Heart right ventricle (tissue), 16 donors: ENCODE data around the gene TEAD2. TPM values are rescaled to one million over a fixed set of nuclear protein-coding genes. Genes with fewer than 3 reads are reported as not detected.
A peak's percentile ranks its signal among the peaks of the same experiment; 100 is the strongest.
"Not testable (repeated sequence)": the region's sequence is repeated elsewhere in the genome, so short reads cannot be mapped to it uniquely, and the experiment has no call there.

Experiments
- ATAC-seq, 8 donors: fragments of 200-7000 bp; cut with Tn5 transposase; one replicate each; pipeline ENCODE4 v1.9.1; 2020; ENCODE audit warnings: mild to moderate bottlenecking in 8 of 8, moderate library complexity in 8 of 8, moderate number of reproducible peaks in 1 of 8
- DNase-seq, 2 donors: peaks; one replicate each; pipeline ENCODE4 v3.0.0-alpha.2; 2020
- H3K27ac ChIP-seq, 10 donors: fragments of 200-600 bp; sonication (generic) in 2 of 10; one replicate each; pipeline versions ENCODE4 v1.5.0 to v1.8.0; 2020 to 2022; ENCODE audit warnings: mild to moderate bottlenecking in 3 of 10
- H3K27me3 ChIP-seq, 7 donors: fragments of 200-600 bp; one replicate each; pipeline ENCODE4 v1.8.0; 2021 to 2022; ENCODE audit warnings: mild to moderate bottlenecking in 2 of 7
- H3K36me3 ChIP-seq, 9 donors: fragments of 200-600 bp; sonication (generic) in 1 of 9; one replicate each; pipeline versions ENCODE4 v1.5.0 to v1.8.0; 2020 to 2022; ENCODE audit warnings: mild to moderate bottlenecking in 2 of 9
- H3K4me1 ChIP-seq, 9 donors: fragments of 200-600 bp; sonication (generic) in 1 of 9; one replicate each; pipeline versions ENCODE4 v1.5.0 to v1.8.0; 2020 to 2022; ENCODE audit warnings: mild to moderate bottlenecking in 4 of 9
- H3K4me3 ChIP-seq, 10 donors: fragments of 200-600 bp; sonication (generic) in 2 of 10; one replicate each; pipeline versions ENCODE4 v1.5.0 to v1.8.0; 2020 to 2022; ENCODE audit warnings: mild to moderate bottlenecking in 7 of 10, moderate library complexity in 2 of 10
- H3K9me3 ChIP-seq, 11 donors: fragments of 200-600 bp in 10 of 11; sonication (generic) in 2 of 11; one replicate each; pipeline versions ENCODE4 v1.5.0 to v1.8.0; 2013 to 2022; ENCODE audit warnings: mild to moderate bottlenecking in 2 of 11, control low read depth in 1 of 11, moderate library complexity in 1 of 11
- CTCF ChIP-seq, 9 donors: fragments of 200-600 bp; sonication (generic) in 2 of 9; IDR thresholded peaks; one replicate each; pipeline versions ENCODE4 v1.5.0 to v1.8.0; 2021 to 2022; ENCODE audit warnings: antibody characterized with exemption in 9 of 9, mild to moderate bottlenecking in 5 of 9, moderate library complexity in 1 of 9
- WGBS, 2 donors: extraction: QIAGEN DNeasy Blood & Tissue Kit; methylation state at CpG; one replicate each; pipeline ENCODE4 v1.1.7; 2013; ENCODE audit warnings: inconsistent platforms in 1 of 2; 5-methylcytosine and 5-hydroxymethylcytosine counted together
- intact Hi-C, 10 donors: fragments of 100-400 bp; cut with DNase I; formaldehyde crosslinking; loops; one replicate each; pipeline versions ENCODE4 v1.11.1 to v1.14.2; 2022
- polyA plus RNA-seq, 2 donors: library from polyadenylated mRNA; stranded (reverse); fragments of 200-250 nt; gene quantifications; one replicate each; pipeline ENCODE4 v1.2.3, GENCODE V29; 2013
- total RNA-seq, 10 donors: library from RNA; stranded (reverse); fragmentation: NEBNext Ultra II Directional in 3 of 10; extraction: Animal tissue kit (Norgen Biotek cat#: 25700) in 3 of 10; gene quantifications; one replicate each; pipeline versions ENCODE4 v1.2.1 to v1.2.4, GENCODE V29; 2021 to 2023
- donor health status: Arrhythmogenic right ventricular cardiomyopathy.
- donor health status: ischemic (EF 13 %, LVEDD 7.1; RV severe dilation, severe dysfunction).
- donor health status: healthy with polysubstance abuse.
- donor health status: DM: no; HTN: yes; CAD: no.
- donor health status: DM: no; HTN: no; CAD: no.
- donor health status: ischemic (EF 25% LVEDD 6.9; RV normal size, moderate dysfunction).
- donor health status: ischemic (EF 25% LVEDD 5.7; RV mildly dilated, moderate dysfunction).
- donor health status: healthy.
- donor health status: DM: yes; HTN: yes; CAD: no.
- donor health status: Ischemic cardiomyopathy.
- donor health status: ischemic (EF 35%, LVEDD 5.7; RV mildly dilated, moderate dysfunction).
- donor health status: nonischemic (EF 11% LVEDD 7.7; RV severe dilation, severe dysfunction).
- donor health status: DM: yes; HTN: yes; CAD: no.
- donor health status: PGD.
- donor health status: ischemic (EF 29% LVEDD 5.4; RV normal size, mild dysfunction).
- donor health status: nonischemic (EF 23%, LVEDD 6.1; RV moderate dilation, normal function).

The TEAD2 gene
- total and polyA plus RNA-seq, 12 donors, result 34.1 to 67.8 (median 45.1) TPM

GRCh38 chr19:49331616-49332055 lies 30.6 kb downstream of the TEAD2 start:
- no peaks in the 10 kb centered on the region for H3K27me3 ChIP-seq
- TF ChIP-seq CTCF (IDR thresholded peaks at IDR 0.05), result no peak
- H3K27ac ChIP-seq, result no peak overlapping the region
- WGBS, 2 donors, result 85 to 89% methylated on average over 2 of the region's 2 CpGs
- H3K36me3 ChIP-seq, result peaks cover 0 to 5% (median 0%) of the 10 kb centered on the region in 9 donors
- DNase-seq, result no peak
- H3K9me3 ChIP-seq, result no peaks in the 10 kb centered on the region
- peaks cover 0 to 44% (median 0%) of the 10 kb centered on the region in 9 donors for H3K4me1 ChIP-seq
- ATAC-seq, result peak; percentile 66 to 92 (median 76)
- H3K4me3 ChIP-seq, result no peak overlapping the region
- intact Hi-C loops, result no loop called here

- H3K4me3 ChIP-seq, H3K27ac ChIP-seq, H3K27me3 ChIP-seq, DNase-seq, intact Hi-C loops, H3K9me3 ChIP-seq, H3K36me3 ChIP-seq, ATAC-seq: not testable (repeated sequence)
- H3K4me1 ChIP-seq, result peaks cover 0 to 40% (median 0%) of the 10 kb centered on the region in 9 donors
- WGBS, 2 donors, result 96 to 97% methylated on average over 4 of the region's 4 CpGs
Observed at GRCh38 chr19:49331187-49331586, 31.0 kb downstream of the TEAD2 start.

- 93 to 100% methylated on average over 2 of the region's 2 CpGs for WGBS, 2 donors
- no peak overlapping the region for H3K27ac ChIP-seq
- peaks cover 0 to 25% (median 0%) of the 10 kb centered on the region in 9 donors for H3K4me1 ChIP-seq
- TF ChIP-seq CTCF (IDR thresholded peaks at IDR 0.05), result no peak
- H3K9me3 ChIP-seq, result no peaks in the 10 kb centered on the region
- ATAC-seq (no peak), DNase-seq (no peak)
- H3K4me3 ChIP-seq, result no peak overlapping the region
- H3K27me3 ChIP-seq, result no peaks in the 10 kb centered on the region
- intact Hi-C loops, result loop anchor here in 1 of 10 donors (10.0 kb wide), 1 partner anchor 104 kb away; no protein-coding TSS in a partner anchor
- peaks cover 0 to 5% (median 0%) of the 10 kb centered on the region in 9 donors for H3K36me3 ChIP-seq
Observed at GRCh38 chr19:49328741-49329140, 33.5 kb downstream of the TEAD2 start.

- WGBS, 2 donors, result 66 to 83% methylated on average over 2 of the region's 2 CpGs
- intact Hi-C loops, result loop anchor here in 2 of 10 donors (2.0 to 10.0 kb wide), 2 partner anchors 33 to 103 kb away; no protein-coding TSS in a partner anchor
- TF ChIP-seq CTCF (IDR thresholded peaks at IDR 0.05), result peak; percentile 26 to 79 (median 61)
Observed at GRCh38 chr19:49327878-49328544, 34.2 kb downstream of the TEAD2 start.

More at GRCh38 chr19:49327878-49328544, 34.2 kb downstream of the TEAD2 start:
- Histone ChIP-seq H3K9me3 (peaks cover 0 to 5% (median 0%) of the 10 kb centered on the region in 11 donors), H3K4me3 (no peak overlapping the region), H3K27ac (no peak overlapping the region), H3K36me3 (peaks cover 0 to 5% (median 0%) of the 10 kb centered on the region in 9 donors), H3K27me3 (no peaks in the 10 kb centered on the region), H3K4me1 (peaks cover 0 to 18% (median 0%) of the 10 kb centered on the region in 9 donors)
- ATAC-seq (peak in 1 of 8 donors; percentile 20), DNase-seq (no peak)
